Spleen (tissue), 11 donors: Measurements from ENCODE around the gene NELL2. TPM values are rescaled to one million over a fixed set of nuclear protein-coding genes. Genes with fewer than 3 reads are reported as not detected.

ENCODE experiments used
- DNase-seq: peaks from one replicate; pipeline ENCODE4 v3.0.0-alpha.2; 2020
- H3K27ac ChIP-seq, 8 donors: fragments of 200-600 bp; sonication (generic) in 7 of 8; 1 replicate in 4 of 8; 2 replicates in 4 of 8; pipeline versions ENCODE4 v1.5.0 to v1.8.0; 2016 to 2021; ENCODE audit warnings: inconsistent platforms in 4 of 8, mild to moderate bottlenecking in 4 of 8, moderate library complexity in 1 of 8
- H3K27me3 ChIP-seq, 7 donors: fragments of 200-600 bp; sonication (generic) in 6 of 7; replicated peaks in 1 of 7; 1 replicate in 4 of 7; 2 replicates in 3 of 7; pipeline versions ENCODE4 v1.5.0 to v1.8.0; 2016 to 2021; ENCODE audit warnings: inconsistent platforms in 3 of 7, mild to moderate bottlenecking in 1 of 7
- H3K36me3 ChIP-seq, 6 donors: fragments of 200-600 bp; sonication (generic) in 5 of 6; 1 replicate in 4 of 6; 2 replicates in 2 of 6; pipeline versions ENCODE4 v1.5.0 to v1.8.0; 2016 to 2021; ENCODE audit warnings: inconsistent platforms in 2 of 6
- H3K4me1 ChIP-seq, 6 donors: fragments of 200-600 bp; sonication (generic) in 5 of 6; 1 replicate in 3 of 6; 2 replicates in 3 of 6; pipeline versions ENCODE4 v1.5.0 to v1.8.0; 2016 to 2021; ENCODE audit warnings: inconsistent platforms in 3 of 6
- H3K4me3 ChIP-seq, 8 donors: fragments of 200-600 bp; sonication (generic) in 7 of 8; 1 replicate in 4 of 8; 2 replicates in 4 of 8; pipeline versions ENCODE4 v1.5.0 to v1.8.0; 2016 to 2021; ENCODE audit warnings: inconsistent platforms in 4 of 8, mild to moderate bottlenecking in 4 of 8, moderate library complexity in 2 of 8
- H3K9me3 ChIP-seq, 8 donors: fragments of 200-600 bp; sonication (generic) in 7 of 8; 1 replicate in 4 of 8; 2 replicates in 4 of 8; pipeline versions ENCODE4 v1.5.0 to v1.8.0; 2016 to 2021; ENCODE audit warnings: inconsistent platforms in 4 of 8
- CTCF ChIP-seq, 11 experiments: fragments of 200-600 bp in 7 of 11; fragments of 450-650 bp in 4 of 11; sonication (generic) in 4 of 11; IDR thresholded peaks in 8 of 11; conservative IDR thresholded peaks in 3 of 11; 1 replicate in 7 of 11; 2 replicates in 4 of 11; pipeline versions ENCODE4 v1.4.0 to v1.8.0; 2016 to 2021; ENCODE audit warnings: antibody characterized with exemption in 11 of 11, inconsistent platforms in 4 of 11, mild to moderate bottlenecking in 1 of 11
- POLR2A ChIP-seq, 3 donors: fragments of 450-650 bp; IDR thresholded peaks; one replicate each; pipeline ENCODE4 v1.5.1; 2017; ENCODE audit warnings: antibody characterized with exemption in 3 of 3, mild to moderate bottlenecking in 1 of 3
- POLR2AphosphoS5 ChIP-seq, 3 donors: sonication (generic); formaldehyde crosslinking; IDR thresholded peaks; one replicate each; pipeline ENCODE4 v1.5.1; 2017; ENCODE audit warnings: antibody characterized with exemption in 3 of 3
- WGBS, 5 donors: extraction: QIAGEN DNeasy Blood & Tissue Kit in 3 of 5; methylation state at CpG; one replicate each; pipeline versions ENCODE4 v1.1.5 to v1.1.7; 2013 to 2018; 5-methylcytosine and 5-hydroxymethylcytosine counted together
- intact Hi-C: fragments of 100-400 bp; cut with DNase I; formaldehyde crosslinking; loops from one replicate; pipeline ENCODE4 v1.15.0; 2023; ENCODE audit warnings: low total_unique reads
- polyA plus RNA-seq, 3 donors: library from polyadenylated mRNA; stranded (reverse); fragments of 200-250 nt; gene quantifications; one replicate each; pipeline ENCODE4 v1.2.1, GENCODE V29; 2013
- total RNA-seq, 7 donors: library from RNA; depleted of rRNA in 3 of 7; stranded (reverse); fragments of >200 nt in 3 of 7; fragmentation: NEBNext Ultra II Directional in 4 of 7; extraction: Animal tissue kit (Norgen Biotek cat#: 25700) in 4 of 7; gene quantifications; one replicate each; pipeline versions ENCODE4 v1.1.0 to v1.2.1, GENCODE V29; 2016 to 2021
- donor health status: healthy with polysubstance abuse.
- donor health status: DM: no; HTN: no; CAD: no; lungs with moderate emphysema.
- donor health status: DM: no; HTN: no; CAD: no.
- donor health status: Bipolar disorder and iron deficiency.
- donor health status: healthy.
- donor health status: DM: no; HTN: no; CAD: no.
- donor health status: DM: yes; HTN: yes; CAD: no.

Gene NELL2
- total and polyA plus RNA-seq, 10 donors = 1.0 to 21.8 (median 8.2) TPM

DNA sequence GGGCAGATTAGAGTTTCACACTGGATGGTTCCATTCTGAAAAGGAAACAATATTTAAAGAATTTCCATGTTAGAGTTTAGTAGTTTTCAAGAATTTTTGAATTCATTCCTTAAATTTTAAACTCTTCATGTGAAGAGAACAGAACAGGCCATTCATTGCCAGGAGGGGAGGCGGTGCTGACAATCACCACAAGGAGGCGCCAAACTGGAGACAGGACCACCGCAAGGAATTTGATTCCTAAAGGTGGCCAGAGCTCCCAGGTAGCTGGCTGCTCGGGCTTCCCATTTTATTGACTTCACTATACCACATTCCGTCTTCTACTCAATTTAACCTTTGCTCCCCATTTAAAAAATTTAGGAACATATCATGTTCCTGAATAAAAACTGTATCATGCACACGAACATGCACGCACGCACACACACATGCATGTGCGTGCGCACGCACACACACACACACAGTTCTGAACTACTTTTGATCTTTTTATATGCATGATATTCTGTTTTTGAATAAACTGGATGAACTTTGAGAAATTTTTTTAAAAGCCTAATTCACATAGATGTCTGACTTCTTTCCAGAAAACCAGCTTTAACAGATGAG lies 101.2 kb downstream of the NELL2 start:
- intact Hi-C loops = loop anchor here (10.0 kb wide), 1 partner anchor 150 kb away; no protein-coding TSS in a partner anchor
- DNase-seq = peak; percentile 73
- Histone ChIP-seq H3K4me3 (no peak overlapping the region), H3K4me1 (no peaks in the 10 kb centered on the region), H3K27ac (no peak overlapping the region), H3K27me3 (no peaks in the 10 kb centered on the region), H3K36me3 (no peaks in the 10 kb centered on the region), H3K9me3 (no peaks in the 10 kb centered on the region)
- 63 to 69% (median 65%) methylated on average over 11 of the region's 11 CpGs for WGBS, 5 donors
- TF ChIP-seq POLR2A (IDR thresholded peaks at IDR 0.05) = no peak
- TF ChIP-seq CTCF (IDR thresholded peaks at IDR 0.05 in 8 of 11, conservative IDR thresholded peaks at IDR 0.05 in 3 of 11) = peak; percentile 9 to 80 (median 52)
- no peak for TF ChIP-seq POLR2AphosphoS5 (IDR thresholded peaks at IDR 0.05)

- H3K27ac ChIP-seq = no peak overlapping the region
- H3K4me1 ChIP-seq = no peaks in the 10 kb centered on the region
- H3K9me3 ChIP-seq = no peaks in the 10 kb centered on the region
- no peaks in the 10 kb centered on the region for H3K27me3 ChIP-seq
- intact Hi-C loops = loop anchor here (10.0 kb wide), 1 partner anchor 153 kb away; no protein-coding TSS in a partner anchor
- TF ChIP-seq CTCF (IDR thresholded peaks at IDR 0.05 in 8 of 11, conservative IDR thresholded peaks at IDR 0.05 in 3 of 11) = no peak
- no peak for TF ChIP-seq POLR2AphosphoS5 (IDR thresholded peaks at IDR 0.05)
- TF ChIP-seq POLR2A (IDR thresholded peaks at IDR 0.05) = no peak
- H3K4me3 ChIP-seq = no peak overlapping the region
- H3K36me3 ChIP-seq = no peaks in the 10 kb centered on the region
- no peak for DNase-seq
- 78 to 84% (median 83%) methylated on average over 8 of the region's 8 CpGs for WGBS, 5 donors
Observed at GRCh38 chr12:44771485-44772021, 104.6 kb downstream of the NELL2 start.

DNA sequence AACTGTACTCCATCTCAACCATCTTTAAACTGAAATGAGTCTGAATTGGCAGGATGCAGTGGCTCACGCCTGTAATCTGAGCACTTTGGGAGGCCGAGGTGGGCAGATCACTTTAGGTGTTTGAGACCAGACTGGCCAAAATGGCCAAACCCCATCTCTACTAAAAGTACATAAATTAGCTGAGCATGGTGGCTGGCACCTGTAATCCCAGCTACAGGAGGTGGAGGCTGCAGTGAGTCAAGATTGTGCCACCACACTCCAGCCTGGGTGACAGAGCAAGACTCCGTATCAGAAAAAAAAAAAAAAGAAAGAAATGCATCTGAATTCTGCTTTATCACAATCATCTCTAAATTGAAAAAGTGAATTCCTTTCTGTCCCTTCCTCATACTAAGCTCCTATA lies 110.3 kb downstream of the NELL2 start:
- Histone ChIP-seq H3K27me3 (no peaks in the 10 kb centered on the region), H3K4me3 (no peak overlapping the region), H3K9me3 (no peaks in the 10 kb centered on the region), H3K36me3 (no peaks in the 10 kb centered on the region), H3K27ac (no peak overlapping the region), H3K4me1 (no peaks in the 10 kb centered on the region)
- TF ChIP-seq POLR2A (IDR thresholded peaks at IDR 0.05) = no peak
- no peak for TF ChIP-seq CTCF (IDR thresholded peaks at IDR 0.05 in 8 of 11, conservative IDR thresholded peaks at IDR 0.05 in 3 of 11)
- no peak for TF ChIP-seq POLR2AphosphoS5 (IDR thresholded peaks at IDR 0.05)
- 74 to 87% (median 85%) methylated on average over 3 of the region's 3 CpGs for WGBS, 5 donors
- DNase-seq = no peak
- intact Hi-C loops = no loop called here

DNA sequence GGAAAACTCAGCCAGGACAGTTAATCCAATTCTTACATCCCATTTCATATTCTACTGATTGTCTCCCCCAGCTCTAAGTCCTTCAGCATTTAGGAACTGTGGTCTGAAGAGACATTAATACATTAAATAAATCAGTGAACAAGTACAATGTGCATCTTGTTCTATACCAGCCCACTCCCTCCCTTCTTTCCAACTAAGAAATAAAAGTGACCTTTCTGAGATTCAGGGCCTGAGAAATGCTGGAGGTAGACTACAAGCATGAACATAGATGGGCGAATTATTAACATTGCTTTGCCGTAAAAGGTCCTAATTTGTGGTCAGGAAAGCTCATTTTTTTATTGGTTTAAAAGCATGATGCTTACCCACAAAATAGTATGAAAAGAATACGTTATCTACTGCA lies 113.1 kb downstream of the NELL2 start:
- Histone ChIP-seq H3K27me3 (no peaks in the 10 kb centered on the region), H3K36me3 (no peaks in the 10 kb centered on the region), H3K9me3 (no peaks in the 10 kb centered on the region), H3K4me3 (no peak overlapping the region), H3K4me1 (no peaks in the 10 kb centered on the region), H3K27ac (no peak overlapping the region)
- no peak for DNase-seq
- intact Hi-C loops = no loop called here
- WGBS, 5 donors = 55 to 85% (median 72%) methylated on average over 3 of the region's 3 CpGs
- TF ChIP-seq POLR2AphosphoS5 (IDR thresholded peaks at IDR 0.05) (no peak), CTCF (IDR thresholded peaks at IDR 0.05 in 8 of 11, conservative IDR thresholded peaks at IDR 0.05 in 3 of 11) (no peak), POLR2A (IDR thresholded peaks at IDR 0.05) (no peak)
